Adipose tissue (tissue), 3 donors: ENCODE data around the gene PRUNE1. TPM values are rescaled to one million over a fixed set of nuclear protein-coding genes. Genes with fewer than 3 reads are reported as not detected.

Source experiments
- H3K27ac ChIP-seq: one replicate; pipeline ENCODE4 v1.5.1; 2013; ENCODE audit warnings: low read depth, low read length
- WGBS, 3 donors: extraction: QIAGEN DNeasy Blood & Tissue Kit; methylation state at CpG; one replicate each; pipeline ENCODE4 v1.1.7; 2013; 5-methylcytosine and 5-hydroxymethylcytosine counted together
- polyA plus RNA-seq, 3 donors: library from polyadenylated mRNA; stranded (reverse); fragments of 200-250 nt; gene quantifications; one replicate each; pipeline ENCODE4 v1.2.3, GENCODE V29; 2013
- donor health status: healthy with polysubstance abuse.
- donor health status: Bipolar disorder and iron deficiency.
- donor health status: healthy.

Gene PRUNE1
- polyA plus RNA-seq, 3 donors, result 8.6 to 14.2 (median 9.9) TPM

DNA sequence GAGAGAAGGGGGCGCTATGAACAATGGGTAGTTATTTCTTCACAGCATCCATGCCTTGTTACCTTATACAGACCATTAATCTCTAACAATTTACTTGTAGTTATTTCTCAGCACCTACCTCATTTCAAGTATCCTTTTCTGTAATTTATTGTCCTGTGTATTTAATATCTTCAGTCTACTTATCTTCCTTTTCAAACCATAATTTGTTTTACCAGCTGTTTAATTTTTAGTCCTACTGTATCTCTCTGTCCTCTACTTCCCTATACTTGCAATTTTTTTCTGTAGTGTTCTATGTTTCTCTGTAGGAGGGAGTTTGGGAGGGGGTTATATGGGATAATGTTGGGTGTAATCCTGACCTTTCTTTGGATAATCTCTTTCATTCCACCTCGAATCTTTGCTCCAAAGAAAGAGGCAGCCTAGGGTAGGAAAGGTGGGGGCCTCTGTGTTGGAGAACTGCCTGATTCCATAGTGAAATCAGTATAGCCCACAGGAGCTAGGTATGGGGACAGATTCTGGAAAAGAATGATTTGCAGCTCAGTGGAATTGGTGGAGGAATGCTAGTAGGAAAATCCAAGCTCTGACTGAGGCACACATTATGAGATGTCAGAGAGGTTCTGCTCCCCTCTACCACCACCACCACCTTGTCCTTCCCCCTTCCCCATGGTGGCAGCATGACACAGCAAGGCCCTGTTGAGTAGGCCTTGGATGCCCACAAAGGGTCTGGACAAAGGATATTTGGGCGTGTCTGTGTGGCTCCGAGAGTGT, 52.6 kb downstream of the PRUNE1 start:
- WGBS, 3 donors, result 64 to 69% (median 68%) methylated on average over 4 of the region's 4 CpGs
- H3K27ac ChIP-seq, result no peak overlapping the region

DNA sequence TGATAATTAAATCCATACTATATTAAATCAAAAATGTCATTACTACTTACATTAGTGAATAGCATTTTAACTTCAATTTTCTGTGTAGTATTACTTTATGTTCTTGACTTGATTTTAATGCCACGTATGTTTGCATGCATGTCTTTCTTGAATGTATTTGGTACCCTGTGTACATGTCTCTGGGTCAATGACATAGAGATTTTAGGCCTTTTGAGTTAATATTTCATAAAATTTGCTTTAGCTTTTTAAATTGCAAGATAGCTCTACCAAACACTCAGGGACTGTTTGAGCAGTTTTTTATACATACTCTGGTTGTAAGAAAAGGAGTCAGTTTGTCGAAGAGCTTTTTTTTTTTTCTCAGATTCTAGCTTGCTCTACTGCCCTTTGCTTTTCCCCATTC, 53.5 kb downstream of the PRUNE1 start:
- no peak overlapping the region for H3K27ac ChIP-seq

GRCh38 chr1:151062741-151063371, 54.6 kb downstream of the PRUNE1 start:
- WGBS, 3 donors, result 73 to 85% (median 75%) methylated on average over 3 of the region's 3 CpGs
- H3K27ac ChIP-seq, result no peak overlapping the region

More for the DNA sequence above, 53.5 kb downstream of the PRUNE1 start:
- 80 to 91% (median 86%) methylated on average over 2 of the region's 2 CpGs for WGBS, 3 donors

GRCh38 chr1:151065089-151065645, 56.9 kb downstream of the PRUNE1 start:
- H3K27ac ChIP-seq, result no peak overlapping the region

- WGBS, 3 donors, result 74 to 92% (median 91%) methylated on average over 4 of the region's 4 CpGs
- H3K27ac ChIP-seq, result no peak overlapping the region
Measured at GRCh38 chr1:151067185-151067584, 58.9 kb downstream of the PRUNE1 start.

GRCh38 chr1:151069103-151069486, 60.8 kb downstream of the PRUNE1 start:
- H3K27ac ChIP-seq, result no peak overlapping the region
- 82 to 87% (median 86%) methylated on average over 5 of the region's 5 CpGs for WGBS, 3 donors

DNA sequence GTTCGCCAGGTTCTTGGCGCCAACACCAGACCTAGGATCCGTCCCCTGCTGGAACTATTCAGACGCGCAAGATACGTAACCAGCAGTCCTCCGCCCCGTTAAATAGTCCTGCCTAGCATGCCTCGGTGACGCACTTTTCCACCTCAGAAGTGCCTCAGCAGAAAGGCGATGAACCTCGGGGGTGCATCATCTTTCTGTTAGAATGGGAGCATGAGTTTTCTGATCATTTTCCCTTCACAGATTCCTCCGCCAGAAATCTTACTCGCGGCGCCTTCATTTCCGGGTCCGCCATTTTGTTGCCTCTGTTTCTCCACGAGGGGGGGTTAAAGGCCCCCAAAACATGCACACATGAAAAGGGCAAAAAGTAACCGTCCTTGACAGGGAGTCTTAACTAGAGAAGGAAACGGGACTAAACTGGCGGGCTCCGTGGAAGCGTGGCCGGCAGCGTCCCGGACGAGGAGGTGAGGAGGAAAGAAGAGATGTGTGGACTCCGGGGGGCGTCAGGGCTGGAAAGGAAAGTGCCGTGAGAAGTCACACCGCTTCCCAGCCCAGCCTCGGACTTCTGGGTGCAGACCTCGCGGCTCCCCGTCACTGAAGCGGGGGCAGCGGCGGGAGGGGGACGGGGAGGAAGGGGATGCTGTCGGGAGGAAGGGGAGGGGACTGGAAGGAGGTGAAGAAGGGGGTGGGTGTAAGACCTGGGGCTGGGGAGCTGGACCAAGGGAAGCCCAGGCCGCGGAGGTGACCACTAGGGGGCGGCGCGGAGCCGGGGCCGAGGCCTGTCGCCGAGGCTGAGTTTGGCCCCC, 62.4 kb downstream of the PRUNE1 start, which contains the start of gene GABPB2:
GABPB2 (plus strand) TSS at position 288 of the 803 bp plus-strand sequence. CDS start 17,429 bp downstream, outside the sequence.
- WGBS, 3 donors, result 0% methylated on average over 44 to 50 of the region's 50 CpGs
- peak within 1 kb of the TSS; percentile 63 for H3K27ac ChIP-seq

DNA sequence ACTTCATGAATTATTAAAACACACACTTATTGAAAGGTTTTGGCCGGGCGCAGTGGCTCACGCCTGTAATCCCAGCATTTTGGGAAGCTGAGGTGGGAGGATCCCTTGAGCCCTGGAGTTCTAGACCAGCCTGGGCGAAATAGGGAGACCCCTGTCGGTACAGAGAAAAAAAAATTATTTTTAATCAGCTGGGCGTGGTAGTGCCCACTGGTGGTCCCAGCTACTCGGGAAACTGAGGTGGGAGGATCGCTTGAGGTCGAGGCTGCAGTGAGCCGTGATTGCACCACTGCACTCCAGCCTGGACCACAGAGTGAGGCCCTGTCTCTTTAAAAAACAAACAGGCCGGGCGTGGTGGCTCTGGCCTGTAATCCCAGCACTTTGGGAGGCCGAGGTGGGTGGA, 64.0 kb downstream of the PRUNE1 start:
- no peak overlapping the region for H3K27ac ChIP-seq
- WGBS, 3 donors, result 80 to 84% (median 82%) methylated on average over 13 of the region's 13 CpGs

Other genes starting within 250 kb of the PRUNE1 start
- 10 to 100 TPM; 11.6 to 67.0 (median 43.1) TPM for gene CTSS, start 242.7 kb upstream of the PRUNE1 start, polyA plus RNA-seq
- gene CTSK, start 200.2 kb upstream of the PRUNE1 start, polyA plus RNA-seq, result 10 to 100 TPM in 2 of 3 donors, 1 to 10 TPM in 1; 2.3 to 64.2 (median 28.1) TPM
- gene ARNT, start 131.8 kb upstream of the PRUNE1 start, polyA plus RNA-seq, result 10 to 100 TPM; 14.1 to 45.2 (median 18.0) TPM
- not detected for gene CTXND2, start 121.3 kb upstream of the PRUNE1 start, polyA plus RNA-seq
- gene SETDB1, start 82.1 kb upstream of the PRUNE1 start, polyA plus RNA-seq, result 10 to 100 TPM; 13.4 to 15.7 (median 15.1) TPM
- 100 to 1,000 TPM in 2 of 3 donors, 10 to 100 TPM in 1; 86.8 to 134 (median 109) TPM for gene CERS2, start 33.6 kb upstream of the PRUNE1 start, polyA plus RNA-seq
- 10 to 100 TPM in 1 of 3 donors, 1 to 10 TPM in 1, under 1 TPM in 1; 0.15 to 12.8 (median 3.1) TPM for gene ANXA9, start 26.2 kb upstream of the PRUNE1 start, polyA plus RNA-seq
- gene MINDY1, start 1.5 kb upstream of the PRUNE1 start, polyA plus RNA-seq, result 10 to 100 TPM; 12.0 to 24.0 (median 13.9) TPM
- 1 to 10 TPM in 1 of 3 donors, under 1 TPM in 2; 0.16 to 1.1 (median 0.34) TPM for gene BNIPL, start 28.1 kb downstream of the PRUNE1 start, polyA plus RNA-seq
- 1 to 10 TPM; 1.8 to 5.0 (median 3.9) TPM for gene C1orf56, start 39.3 kb downstream of the PRUNE1 start, polyA plus RNA-seq
- 10 to 100 TPM; 25.9 to 72.3 (median 64.3) TPM for gene CDC42SE1, start 51.2 kb downstream of the PRUNE1 start, polyA plus RNA-seq
- gene MLLT11, start 51.9 kb downstream of the PRUNE1 start, polyA plus RNA-seq, result 1 to 10 TPM in 2 of 3 donors, under 1 TPM in 1; 0.38 to 7.2 (median 1.8) TPM
- 10 to 100 TPM in 1 of 3 donors, 1 to 10 TPM in 2; 3.0 to 12.4 (median 8.3) TPM for gene GABPB2, start 62.3 kb downstream of the PRUNE1 start, polyA plus RNA-seq
- gene SEMA6C, start 138.2 kb downstream of the PRUNE1 start, polyA plus RNA-seq, result 10 to 100 TPM in 1 of 3 donors, 1 to 10 TPM in 2; 3.3 to 22.9 (median 6.7) TPM
- 10 to 100 TPM in 1 of 3 donors, 1 to 10 TPM in 2; 1.4 to 20.4 (median 5.8) TPM for gene TNFAIP8L2, start 148.2 kb downstream of the PRUNE1 start, polyA plus RNA-seq
- gene LYSMD1, start 157.5 kb downstream of the PRUNE1 start, polyA plus RNA-seq, result 1 to 10 TPM; 3.3 to 5.3 (median 3.9) TPM
- 10 to 100 TPM; 16.7 to 39.8 (median 29.7) TPM for gene SCNM1, start 157.7 kb downstream of the PRUNE1 start, polyA plus RNA-seq
- under 1 TPM; 0.16 to 0.62 (median 0.56) TPM for gene TMOD4, start 167.5 kb downstream of the PRUNE1 start, polyA plus RNA-seq
- 10 to 100 TPM; 19.9 to 34.8 (median 26.3) TPM for gene VPS72, start 181.7 kb downstream of the PRUNE1 start, polyA plus RNA-seq
- gene PIP5K1A, start 190.1 kb downstream of the PRUNE1 start, polyA plus RNA-seq, result 10 to 100 TPM in 2 of 3 donors, 1 to 10 TPM in 1; 6.9 to 28.8 (median 25.1) TPM
- gene PSMD4, start 246.3 kb downstream of the PRUNE1 start, polyA plus RNA-seq, result 100 to 1,000 TPM; 115 to 142 (median 130) TPM